VCaP (cell line): ENCODE measurements around the gene PES1.

Source experiments
- H3K27ac ChIP-seq: fragments of 450-650 bp; 2 replicates; pipeline ENCODE4 v1.5.1; 2017
- CTCF ChIP-seq: fragments of 450-650 bp; conservative IDR thresholded peaks from 2 replicates; pipeline ENCODE4 v1.5.1; 2017; ENCODE audit warnings: mild to moderate bottlenecking, moderate library complexity

The PES1 gene

GRCh38 chr22:30606455-30607299, 15.0 kb upstream of the PES1 start, which contains the start of gene TCN2:
TCN2 (plus strand) TSS chr22:30607174; CDS start chr22:30607332, 158 bp downstream.
- peak within 1 kb of the TSS; percentile 72 for H3K27ac ChIP-seq
- 0 out of 2 replicates have a peak, but pooled peaks have one; percentile 17 for TF ChIP-seq CTCF

GRCh38 chr22:30605449-30606110, 13.9 kb upstream of the PES1 start:
- peak overlapping the region; percentile 72; the same call in 1 of the 2 replicates for H3K27ac ChIP-seq
- TF ChIP-seq CTCF: peak; percentile 81

- no peak overlapping the region for H3K27ac ChIP-seq
- TF ChIP-seq CTCF: no peak
Observed at GRCh38 chr22:30604723-30605122, 13.0 kb upstream of the PES1 start.

GRCh38 chr22:30603801-30604200, 12.1 kb upstream of the PES1 start:
- no peak overlapping the region for H3K27ac ChIP-seq

GRCh38 chr22:30602049-30602448, 10.3 kb upstream of the PES1 start:
- TF ChIP-seq CTCF: peak; percentile 79
- H3K27ac ChIP-seq: no peak overlapping the region

More at GRCh38 chr22:30603801-30604200, 12.1 kb upstream of the PES1 start:
- TF ChIP-seq CTCF: no peak

DNA sequence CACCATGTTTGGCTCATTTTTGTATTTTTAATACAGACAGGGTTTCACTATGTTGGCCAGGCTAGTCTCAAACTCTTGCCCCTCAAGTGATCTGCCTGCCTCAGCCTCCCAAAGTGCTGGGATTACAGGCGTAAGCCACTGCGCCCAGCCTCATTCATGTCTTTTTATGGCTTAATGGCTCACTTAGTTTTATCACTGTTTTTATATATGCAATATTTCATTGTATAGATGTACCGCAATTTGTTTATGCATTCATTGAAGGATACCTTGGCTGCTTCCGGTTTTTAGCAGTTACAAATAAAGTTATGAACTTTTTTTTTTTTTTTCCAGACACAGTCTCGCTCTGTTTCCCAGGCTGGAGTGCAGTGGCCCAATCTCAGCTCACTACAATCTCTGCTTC, 9.8 kb upstream of the PES1 start:
- no peak for TF ChIP-seq CTCF
- no peak overlapping the region for H3K27ac ChIP-seq

- no peak overlapping the region for H3K27ac ChIP-seq
- no peak for TF ChIP-seq CTCF
Observed at GRCh38 chr22:30600921-30601320, 9.2 kb upstream of the PES1 start.
